Measurements from ENCODE around the gene PDE6B.

Gene PDE6B

GRCh38 chr4:623914-624566, 1.3 kb upstream of the PDE6B start:
- no peaks in the 10 kb centered on the region for H3K36me3 ChIP-seq (ENCODE audit: insufficient read depth, low read length)
- no peak overlapping the region for H2AFZ ChIP-seq (ENCODE audit: low read length, unreplicated experiment)
- H3K4me1 ChIP-seq (ENCODE audit: control insufficient read depth, insufficient read depth, low read length, unreplicated experiment): no peaks in the 10 kb centered on the region
- H3K4me3 ChIP-seq (ENCODE audit: low read depth, low read length): no peak overlapping the region
- no peak overlapping the region for H3K27ac ChIP-seq (ENCODE audit: low read depth, low read length)
- no peaks in the 10 kb centered on the region for H3K79me2 ChIP-seq (ENCODE audit: control insufficient read depth, insufficient read depth, low read length, unreplicated experiment)
- H3K27me3 ChIP-seq (ENCODE audit: insufficient read depth, low read length): peaks cover 14% of the 10 kb centered on the region; the same call in 1 of the 2 replicates

GRCh38 chr4:625631-626161, 323 bp downstream of the PDE6B start:
- H2AFZ ChIP-seq (ENCODE audit: low read length, unreplicated experiment): no peak overlapping the region
- no peaks in the 10 kb centered on the region for H3K79me2 ChIP-seq (ENCODE audit: control insufficient read depth, insufficient read depth, low read length, unreplicated experiment)
- H3K4me3 ChIP-seq (ENCODE audit: low read depth, low read length): no peak overlapping the region
- H3K27me3 ChIP-seq (ENCODE audit: insufficient read depth, low read length): peaks cover 8% of the 10 kb centered on the region; the same call in 1 of the 2 replicates
- no peaks in the 10 kb centered on the region for H3K36me3 ChIP-seq (ENCODE audit: insufficient read depth, low read length)
- no peak overlapping the region for H3K27ac ChIP-seq (ENCODE audit: low read depth, low read length)
- H3K4me1 ChIP-seq (ENCODE audit: control insufficient read depth, insufficient read depth, low read length, unreplicated experiment): no peaks in the 10 kb centered on the region

- Histone ChIP-seq H3K4me1 (ENCODE audit: control insufficient read depth, insufficient read depth, low read length, unreplicated experiment) (no peaks in the 10 kb centered on the region), H3K36me3 (ENCODE audit: insufficient read depth, low read length) (no peaks in the 10 kb centered on the region), H3K27me3 (ENCODE audit: insufficient read depth, low read length) (0 out of 2 replicates have a peak, but pooled peaks cover 8% of the 10 kb centered on the region), H2AFZ (ENCODE audit: low read length, unreplicated experiment) (no peak overlapping the region), H3K27ac (ENCODE audit: low read depth, low read length) (no peak overlapping the region), H3K4me3 (ENCODE audit: low read depth, low read length) (no peak overlapping the region), H3K79me2 (ENCODE audit: control insufficient read depth, insufficient read depth, low read length, unreplicated experiment) (no peaks in the 10 kb centered on the region)
Observed at GRCh38 chr4:626201-627091, 1.1 kb downstream of the PDE6B start.

GRCh38 chr4:627347-628125, 2.2 kb downstream of the PDE6B start:
- Histone ChIP-seq H3K27ac (ENCODE audit: low read depth, low read length) (no peak overlapping the region), H2AFZ (ENCODE audit: low read length, unreplicated experiment) (no peak overlapping the region), H3K79me2 (ENCODE audit: control insufficient read depth, insufficient read depth, low read length, unreplicated experiment) (no peaks in the 10 kb centered on the region), H3K4me3 (ENCODE audit: low read depth, low read length) (no peak overlapping the region), H3K27me3 (ENCODE audit: insufficient read depth, low read length) (0 out of 2 replicates have a peak, but pooled peaks cover 8% of the 10 kb centered on the region), H3K36me3 (ENCODE audit: insufficient read depth, low read length) (no peaks in the 10 kb centered on the region), H3K4me1 (ENCODE audit: control insufficient read depth, insufficient read depth, low read length, unreplicated experiment) (no peaks in the 10 kb centered on the region)

- Histone ChIP-seq H3K36me3 (ENCODE audit: insufficient read depth, low read length) (no peaks in the 10 kb centered on the region), H2AFZ (ENCODE audit: low read length, unreplicated experiment) (no peak overlapping the region), H3K79me2 (ENCODE audit: control insufficient read depth, insufficient read depth, low read length, unreplicated experiment) (no peaks in the 10 kb centered on the region), H3K4me1 (ENCODE audit: control insufficient read depth, insufficient read depth, low read length, unreplicated experiment) (no peaks in the 10 kb centered on the region), H3K27ac (ENCODE audit: low read depth, low read length) (no peak overlapping the region), H3K27me3 (ENCODE audit: insufficient read depth, low read length) (0 out of 2 replicates have a peak, but pooled peaks cover 8% of the 10 kb centered on the region), H3K4me3 (ENCODE audit: low read depth, low read length) (no peak overlapping the region)
Observed at GRCh38 chr4:628311-628741, 3.0 kb downstream of the PDE6B start.

- Histone ChIP-seq H3K4me1 (ENCODE audit: control insufficient read depth, insufficient read depth, low read length, unreplicated experiment) (no peaks in the 10 kb centered on the region), H3K79me2 (ENCODE audit: control insufficient read depth, insufficient read depth, low read length, unreplicated experiment) (no peaks in the 10 kb centered on the region), H3K4me3 (ENCODE audit: low read depth, low read length) (no peak overlapping the region), H3K36me3 (ENCODE audit: insufficient read depth, low read length) (no peaks in the 10 kb centered on the region), H3K27ac (ENCODE audit: low read depth, low read length) (no peak overlapping the region), H3K27me3 (ENCODE audit: insufficient read depth, low read length) (0 out of 2 replicates have a peak, but pooled peaks cover 8% of the 10 kb centered on the region), H2AFZ (ENCODE audit: low read length, unreplicated experiment) (no peak overlapping the region)
Observed at GRCh38 chr4:628821-629635, 3.7 kb downstream of the PDE6B start.

- Histone ChIP-seq H2AFZ (ENCODE audit: low read length, unreplicated experiment) (no peak overlapping the region), H3K79me2 (ENCODE audit: control insufficient read depth, insufficient read depth, low read length, unreplicated experiment) (no peaks in the 10 kb centered on the region)
Observed at GRCh38 chr4:629636-629914, 4.2 kb downstream of the PDE6B start.

GRCh38 chr4:629915-630641, 4.7 kb downstream of the PDE6B start:
- H3K27me3 ChIP-seq (ENCODE audit: insufficient read depth, low read length): 0 out of 2 replicates have a peak, but pooled peaks cover 3% of the 10 kb centered on the region
- no peaks in the 10 kb centered on the region for H3K4me1 ChIP-seq (ENCODE audit: control insufficient read depth, insufficient read depth, low read length, unreplicated experiment)
- no peak overlapping the region for H3K4me3 ChIP-seq (ENCODE audit: low read depth, low read length)
- no peak overlapping the region for H2AFZ ChIP-seq (ENCODE audit: low read length, unreplicated experiment)
- no peak overlapping the region for H3K27ac ChIP-seq (ENCODE audit: low read depth, low read length)
- H3K36me3 ChIP-seq (ENCODE audit: insufficient read depth, low read length): no peaks in the 10 kb centered on the region
- no peaks in the 10 kb centered on the region for H3K79me2 ChIP-seq (ENCODE audit: control insufficient read depth, insufficient read depth, low read length, unreplicated experiment)

More at GRCh38 chr4:629636-629914, 4.2 kb downstream of the PDE6B start:
- no peaks in the 10 kb centered on the region for H3K4me1 ChIP-seq (ENCODE audit: control insufficient read depth, insufficient read depth, low read length, unreplicated experiment)
- no peak overlapping the region for H3K27ac ChIP-seq (ENCODE audit: low read depth, low read length)
- H3K36me3 ChIP-seq (ENCODE audit: insufficient read depth, low read length): no peaks in the 10 kb centered on the region
- H3K27me3 ChIP-seq (ENCODE audit: insufficient read depth, low read length): 0 out of 2 replicates have a peak, but pooled peaks cover 3% of the 10 kb centered on the region
- no peak overlapping the region for H3K4me3 ChIP-seq (ENCODE audit: low read depth, low read length)

GRCh38 chr4:630656-631055, 5.3 kb downstream of the PDE6B start:
- Histone ChIP-seq H3K4me3 (ENCODE audit: low read depth, low read length) (no peak overlapping the region), H3K27me3 (ENCODE audit: insufficient read depth, low read length) (0 out of 2 replicates have a peak, but pooled peaks cover 3% of the 10 kb centered on the region), H3K27ac (ENCODE audit: low read depth, low read length) (no peak overlapping the region), H2AFZ (ENCODE audit: low read length, unreplicated experiment) (no peak overlapping the region), H3K4me1 (ENCODE audit: control insufficient read depth, insufficient read depth, low read length, unreplicated experiment) (no peaks in the 10 kb centered on the region), H3K36me3 (ENCODE audit: insufficient read depth, low read length) (no peaks in the 10 kb centered on the region), H3K79me2 (ENCODE audit: control insufficient read depth, insufficient read depth, low read length, unreplicated experiment) (no peaks in the 10 kb centered on the region)
